Loucy (cell line): Measurements from ENCODE around the gene MBP.

Source experiments
- CTCF ChIP-seq: fragments of 200-600 bp; sonication (generic); conservative IDR thresholded peaks from 2 replicates; pipeline ENCODE4 v1.5.1; 2014; ENCODE audit warnings: mild to moderate bottlenecking, antibody characterized with exemption, low read length
- EZH2phosphoT487 ChIP-seq: fragments of 200-600 bp; IDR thresholded peaks from 2 replicates; pipeline ENCODE4 v1.6.1; 2018; ENCODE audit warnings: antibody characterized with exemption, mild to moderate bottlenecking, moderate library complexity, borderline replicate concordance

DNA sequence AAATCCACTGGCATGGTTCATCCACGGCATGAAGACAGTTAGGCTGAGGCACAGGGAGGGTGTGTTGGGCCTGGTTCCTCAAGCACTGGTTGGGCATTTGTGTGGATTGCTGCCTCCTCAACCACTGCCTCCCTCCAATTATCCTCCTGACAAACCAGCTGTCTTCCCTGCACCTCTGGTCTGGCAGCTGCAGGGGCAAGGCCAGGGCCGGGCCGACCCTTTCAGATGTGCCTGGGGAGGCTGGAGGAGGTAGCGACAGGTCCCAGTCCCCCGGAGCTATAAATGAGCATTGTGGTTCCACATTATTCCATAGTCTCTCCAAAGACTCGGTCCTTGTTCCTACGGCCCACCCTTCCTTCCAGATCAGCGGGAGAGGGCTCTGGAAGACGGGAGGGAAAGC is 86.2 kb downstream of the MBP start:
- TF ChIP-seq CTCF: no peak
- TF ChIP-seq EZH2phosphoT487: no peak
